ENCODE data around the gene RAB11FIP5.

GRCh38 chr2:73084971-73085370 is 27.8 kb downstream of the RAB11FIP5 start:
- TF ChIP-seq EZH2 (IDR thresholded peaks at IDR 0.05; ENCODE audit: borderline replicate concordance, low read length) (no peak), CTCF (IDR thresholded peaks at IDR 0.05; ENCODE audit: low read length) (no peak)
